Muscle of leg (tissue), 11 donors: ENCODE measurements around the gene GPATCH3. TPM values are rescaled to one million over a fixed set of nuclear protein-coding genes. Genes with fewer than 3 reads are reported as not detected.

Experiments used
- DNase-seq: peaks from one replicate; pipeline ENCODE4 v3.0.0; 2013
- H3K27ac ChIP-seq: one replicate; pipeline ENCODE4 v1.5.1; 2013; ENCODE audit warnings: mild to moderate bottlenecking, low read length, control low read depth
- H3K27me3 ChIP-seq: one replicate; pipeline ENCODE4 v1.6.1; 2013; ENCODE audit warnings: low read length; ENCODE audit not compliant: control insufficient read depth, insufficient read depth
- H3K36me3 ChIP-seq: one replicate; pipeline ENCODE4 v1.6.1; 2013; ENCODE audit warnings: low read length; ENCODE audit not compliant: control insufficient read depth, insufficient read depth
- H3K4me1 ChIP-seq: one replicate; pipeline ENCODE4 v1.6.1; 2013; ENCODE audit warnings: low read length; ENCODE audit not compliant: control insufficient read depth, insufficient read depth
- H3K4me3 ChIP-seq: one replicate; pipeline ENCODE4 v1.5.1; 2013; ENCODE audit warnings: low read length, control low read depth
- H3K9me3 ChIP-seq: replicated peaks from 2 replicates; pipeline ENCODE4 v1.6.1; 2013; ENCODE audit warnings: low read depth, low read length; ENCODE audit not compliant: control insufficient read depth
- WGBS: methylation state at CpG from one replicate; pipeline ENCODE4 v1.1.5; 2013; ENCODE audit warnings: missing lambda C conversion rate; ENCODE audit not compliant: insufficient coverage; 5-methylcytosine and 5-hydroxymethylcytosine counted together
- polyA plus RNA-seq, 8 donors: library from polyadenylated mRNA; unstranded; fragments of 120-200 nt; gene quantifications; one replicate each; pipeline versions ENCODE4 v1.2.1 to v1.2.3, GENCODE V29; 2013; ENCODE audit warnings: inconsistent platforms in 1 of 8, low replicate concordance in 1 of 8; ENCODE audit not compliant: insufficient read length in 8 of 8, insufficient read depth in 1 of 8
- total RNA-seq: library from RNA; stranded (reverse); fragments of 120-200 nt; gene quantifications from one replicate; pipeline ENCODE4 v1.2.4, GENCODE V29; 2013

GPATCH3 gene
- total and polyA plus RNA-seq, 9 donors: 7.9 to 12.7 (median 11.8) TPM

- Histone ChIP-seq H3K4me1 (peaks cover 7% of the 10 kb centered on the region), H3K27ac (peak overlapping the region; percentile 17), H3K9me3 (no peaks in the 10 kb centered on the region), H3K4me3 (no peak overlapping the region), H3K27me3 (no peaks in the 10 kb centered on the region), H3K36me3 (peaks cover 45% of the 10 kb centered on the region)
- DNase-seq: no peak
- WGBS: 72% methylated on average over 16 of the region's 21 CpGs
Observed at GRCh38 chr1:26856604-26857469, 43.4 kb downstream of the GPATCH3 start.

- DNase-seq: no peak
- peaks cover 7% of the 10 kb centered on the region for H3K4me1 ChIP-seq
- 59% methylated on average over 5 of the region's 11 CpGs for WGBS
- H3K9me3 ChIP-seq: no peaks in the 10 kb centered on the region
- H3K27ac ChIP-seq: no peak overlapping the region
- no peaks in the 10 kb centered on the region for H3K27me3 ChIP-seq
- H3K36me3 ChIP-seq: peaks cover 51% of the 10 kb centered on the region
- H3K4me3 ChIP-seq: no peak overlapping the region
Observed at GRCh38 chr1:26856181-26856580, 44.1 kb downstream of the GPATCH3 start.

- Histone ChIP-seq H3K27ac (no peak overlapping the region), H3K4me3 (no peak overlapping the region), H3K9me3 (no peaks in the 10 kb centered on the region), H3K36me3 (peaks cover 57% of the 10 kb centered on the region), H3K4me1 (peaks cover 7% of the 10 kb centered on the region), H3K27me3 (no peaks in the 10 kb centered on the region)
- WGBS: 68% methylated on average over 4 of the region's 4 CpGs
- DNase-seq: no peak
Observed at GRCh38 chr1:26855636-26856035, 44.6 kb downstream of the GPATCH3 start.

GRCh38 chr1:26854906-26855305 is 45.4 kb downstream of the GPATCH3 start:
- no peak overlapping the region for H3K4me3 ChIP-seq
- H3K9me3 ChIP-seq: no peaks in the 10 kb centered on the region
- 79% methylated on average over 2 of the region's 5 CpGs for WGBS
- H3K27ac ChIP-seq: no peak overlapping the region
- DNase-seq: no peak
- no peaks in the 10 kb centered on the region for H3K27me3 ChIP-seq
- H3K4me1 ChIP-seq: peaks cover 7% of the 10 kb centered on the region
- peaks cover 64% of the 10 kb centered on the region for H3K36me3 ChIP-seq

- no peak for DNase-seq
- Histone ChIP-seq H3K27me3 (no peaks in the 10 kb centered on the region), H3K9me3 (no peaks in the 10 kb centered on the region), H3K36me3 (peaks cover 77% of the 10 kb centered on the region), H3K4me1 (peaks cover 9% of the 10 kb centered on the region), H3K4me3 (no peak overlapping the region), H3K27ac (no peak overlapping the region)
- WGBS: 94% methylated on average over 10 of the region's 10 CpGs
Observed at GRCh38 chr1:26853600-26853999, 46.7 kb downstream of the GPATCH3 start.

GRCh38 chr1:26853156-26853555 is 47.1 kb downstream of the GPATCH3 start:
- no peaks in the 10 kb centered on the region for H3K27me3 ChIP-seq
- peaks cover 82% of the 10 kb centered on the region for H3K36me3 ChIP-seq
- H3K27ac ChIP-seq: no peak overlapping the region
- no peaks in the 10 kb centered on the region for H3K9me3 ChIP-seq
- 41% methylated on average over 2 of the region's 3 CpGs for WGBS
- H3K4me3 ChIP-seq: no peak overlapping the region
- peaks cover 8% of the 10 kb centered on the region for H3K4me1 ChIP-seq
- DNase-seq: peak; percentile 64

- no peaks in the 10 kb centered on the region for H3K9me3 ChIP-seq
- no peak for DNase-seq
- WGBS: 72% methylated on average over 3 of the region's 9 CpGs
- H3K36me3 ChIP-seq: peaks cover 86% of the 10 kb centered on the region
- H3K27me3 ChIP-seq: no peaks in the 10 kb centered on the region
- no peak overlapping the region for H3K4me3 ChIP-seq
- peaks cover 5% of the 10 kb centered on the region for H3K4me1 ChIP-seq
- H3K27ac ChIP-seq: no peak overlapping the region
Observed at GRCh38 chr1:26852701-26853100, 47.6 kb downstream of the GPATCH3 start.

- H3K36me3 ChIP-seq: peaks cover 92% of the 10 kb centered on the region
- H3K9me3 ChIP-seq: no peaks in the 10 kb centered on the region
- WGBS: 76% methylated on average over 12 of the region's 12 CpGs
- no peak for DNase-seq
- H3K27me3 ChIP-seq: no peaks in the 10 kb centered on the region
- no peak overlapping the region for H3K4me3 ChIP-seq
- H3K27ac ChIP-seq: no peak overlapping the region
- H3K4me1 ChIP-seq: peaks cover 3% of the 10 kb centered on the region
Observed at GRCh38 chr1:26851106-26851684, 49.1 kb downstream of the GPATCH3 start.

GRCh38 chr1:26848941-26849774 is 51.1 kb downstream of the GPATCH3 start:
- Histone ChIP-seq H3K4me3 (no peak overlapping the region), H3K36me3 (peaks cover 73% of the 10 kb centered on the region), H3K4me1 (peaks cover 3% of the 10 kb centered on the region), H3K27me3 (no peaks in the 10 kb centered on the region), H3K27ac (no peak overlapping the region), H3K9me3 (no peaks in the 10 kb centered on the region)
- 68% methylated on average over 7 of the region's 10 CpGs for WGBS
- peak; percentile 65 for DNase-seq

- Histone ChIP-seq H3K4me3 (no peak overlapping the region), H3K27ac (no peak overlapping the region), H3K9me3 (no peaks in the 10 kb centered on the region), H3K4me1 (peaks cover 3% of the 10 kb centered on the region), H3K36me3 (peaks cover 70% of the 10 kb centered on the region), H3K27me3 (no peaks in the 10 kb centered on the region)
- WGBS: 72% methylated on average over 6 of the region's 10 CpGs
- no peak for DNase-seq
Observed at GRCh38 chr1:26848499-26848898, 51.8 kb downstream of the GPATCH3 start.
